ENCODE measurements around the gene TLDC2.

- TF ChIP-seq POLR2A (IDR thresholded peaks at IDR 0.05) (peak; percentile 32 to 43), CTCF (IDR thresholded peaks at IDR 0.05) (no peak)
Observed at GRCh38 chr20:36847009-36847709, 28.8 kb upstream of the TLDC2 start.

Data from uterus (tissue), 2 donors.